AG08395 (cell line): ENCODE measurements around the gene CDH4.
A peak's percentile ranks its signal among the peaks of the same experiment; 100 is the strongest.

Experiments used
- DNase-seq: peaks from one replicate; pipeline ENCODE4 v3.0.0; 2012; ENCODE audit warnings: mixed read lengths, low spot score

CDH4 gene

GRCh38 chr20:61537239-61538182 lies 285.4 kb downstream of the CDH4 start:
- no peak for DNase-seq

GRCh38 chr20:61538183-61538942 lies 286.3 kb downstream of the CDH4 start:
- no peak for DNase-seq

GRCh38 chr20:61538943-61539265 lies 286.8 kb downstream of the CDH4 start:
- DNase-seq = no peak

GRCh38 chr20:61539706-61540360 lies 287.8 kb downstream of the CDH4 start:
- DNase-seq = no peak

- no peak for DNase-seq
Observed at GRCh38 chr20:61541537-61541936, 289.5 kb downstream of the CDH4 start.

- DNase-seq = no peak
Observed at GRCh38 chr20:61543086-61543485, 291.0 kb downstream of the CDH4 start.

- no peak for DNase-seq
Observed at GRCh38 chr20:61543931-61544745, 292.1 kb downstream of the CDH4 start.

GRCh38 chr20:61544910-61545889 lies 293.1 kb downstream of the CDH4 start:
- DNase-seq = no peak

- DNase-seq = no peak
Observed at GRCh38 chr20:61546641-61547040, 294.6 kb downstream of the CDH4 start.

- no peak for DNase-seq
Observed at GRCh38 chr20:61548069-61548468, 296.0 kb downstream of the CDH4 start.

GRCh38 chr20:61549865-61550264 lies 297.8 kb downstream of the CDH4 start:
- DNase-seq = no peak

- no peak for DNase-seq
Observed at GRCh38 chr20:61551401-61551800, 299.3 kb downstream of the CDH4 start.

- no peak for DNase-seq
Observed at GRCh38 chr20:61554617-61555016, 302.6 kb downstream of the CDH4 start.

GRCh38 chr20:61555566-61555965 lies 303.5 kb downstream of the CDH4 start:
- no peak for DNase-seq

- peak; percentile 94 for DNase-seq
Observed at GRCh38 chr20:61556111-61556510, 304.1 kb downstream of the CDH4 start.

- DNase-seq = no peak
Observed at GRCh38 chr20:61556673-61557072, 304.6 kb downstream of the CDH4 start.

- DNase-seq = no peak
Observed at GRCh38 chr20:61557621-61558020, 305.6 kb downstream of the CDH4 start.

- peak; percentile 43 for DNase-seq
Observed at GRCh38 chr20:61558726-61559125, 306.7 kb downstream of the CDH4 start.

GRCh38 chr20:61559706-61560315 lies 307.8 kb downstream of the CDH4 start:
- DNase-seq = no peak

GRCh38 chr20:61560361-61560853 lies 308.3 kb downstream of the CDH4 start:
- peak; percentile 66 for DNase-seq
